Right lobe of liver (tissue), 6 donors: ENCODE data around the gene AZU1. TPM values are rescaled to one million over a fixed set of nuclear protein-coding genes. Genes with fewer than 3 reads are reported as not detected.

ENCODE experiments used
- ATAC-seq, 4 donors: fragments of 200-7000 bp; cut with Tn5 transposase; one replicate each; pipeline ENCODE4 v1.9.1; 2020; ENCODE audit warnings: mild to moderate bottlenecking in 4 of 4, moderate library complexity in 4 of 4
- DNase-seq, 3 donors: peaks; one replicate each; pipeline ENCODE4 v3.0.0-alpha.2; 2020
- H3K27ac ChIP-seq, 3 donors: fragments of 200-600 bp; one replicate each; pipeline ENCODE4 v1.8.0; 2022
- H3K27me3 ChIP-seq, 2 donors: fragments of 200-600 bp; one replicate each; pipeline ENCODE4 v1.8.0; 2022
- H3K36me3 ChIP-seq, 4 donors: fragments of 200-600 bp; sonication (generic) in 1 of 4; one replicate each; pipeline versions ENCODE4 v1.5.1 to v1.8.0; 2017 to 2022; ENCODE audit warnings: control low read depth in 1 of 4
- H3K4me1 ChIP-seq, 4 donors: fragments of 200-600 bp; sonication (generic) in 1 of 4; one replicate each; pipeline versions ENCODE4 v1.5.1 to v1.8.0; 2017 to 2022; ENCODE audit warnings: control low read depth in 1 of 4
- H3K4me3 ChIP-seq, 3 donors: fragments of 200-600 bp; one replicate each; pipeline ENCODE4 v1.8.0; 2022
- H3K9me3 ChIP-seq, 4 donors: fragments of 200-600 bp; sonication (generic) in 1 of 4; one replicate each; pipeline versions ENCODE4 v1.5.1 to v1.8.0; 2017 to 2022; ENCODE audit warnings: control low read depth in 1 of 4
- CTCF ChIP-seq, 4 donors: fragments of 200-600 bp in 3 of 4; fragments of 450-650 bp in 1 of 4; IDR thresholded peaks; one replicate each; pipeline versions ENCODE4 v1.5.1 to v1.8.0; 2016 to 2022; ENCODE audit warnings: antibody characterized with exemption in 4 of 4, mild to moderate bottlenecking in 2 of 4
- POLR2A ChIP-seq: fragments of 450-650 bp; IDR thresholded peaks from one replicate; pipeline ENCODE4 v1.6.1; 2017; ENCODE audit warnings: antibody characterized with exemption, mild to moderate bottlenecking
- WGBS: methylation state at CpG from one replicate; pipeline ENCODE4 v1.1.6; 2018; ENCODE audit warnings: low coverage, low lambda C conversion rate; ENCODE audit not compliant: insufficient coverage; ENCODE audit errors: missing lambda C conversion rate; 5-methylcytosine and 5-hydroxymethylcytosine counted together
- intact Hi-C, 2 donors: fragments of 100-400 bp; cut with DNase I; formaldehyde crosslinking; loops; one replicate each; pipeline versions ENCODE4 v1.11.2 to v1.14.1; 2022
- total RNA-seq, 6 experiments: library from RNA; depleted of rRNA in 2 of 6; stranded (reverse); fragments of >200 nt in 2 of 6; fragmentation: NEBNext Ultra II Directional in 3 of 6; extraction: Animal tissue kit (Norgen Biotek cat#: 25700) in 3 of 6; gene quantifications; one replicate each; pipeline versions ENCODE4 v1.1.0 to v1.2.4, GENCODE V29; 2016 to 2023
- donor health status: DM: no; HTN: yes; CAD: no.
- donor health status: DM: no; HTN: no; CAD: no.
- donor health status: DM: no; HTN: no; CAD: no.
- donor health status: DM: no; HTN: yes; CAD: no.
- donor health status: DM: no; HTN: yes; CAD: no.

AZU1 gene
- total RNA-seq, 6 experiments from 2014 or later = 0.15 to 3.6 (median 1.8) TPM; not detected in 3

GRCh38 chr19:798415-799075 is 29.1 kb upstream of the AZU1 start:
- TF ChIP-seq CTCF (IDR thresholded peaks at IDR 0.05) (no peak), POLR2A (peak; percentile 15)
- Histone ChIP-seq H3K4me3 (peak overlapping the region; percentile 90 to 95 (median 93)), H3K27me3 (no peaks in the 10 kb centered on the region), H3K36me3 (peaks cover 0 to 14% (median 6%) of the 10 kb centered on the region in 4 donors), H3K4me1 (peaks cover 0 to 31% (median 19%) of the 10 kb centered on the region in 4 donors), H3K9me3 (no peaks in the 10 kb centered on the region), H3K27ac (peak overlapping the region; percentile 72 to 84 (median 79))
- DNase-seq (peak; percentile 77 to 89 (median 88)), ATAC-seq (peak; percentile 11 to 39 (median 37))
- intact Hi-C loops = no loop called here
- WGBS = 0% methylated on average over 6 of the region's 44 CpGs

GRCh38 chr19:799076-799881 is 28.4 kb upstream of the AZU1 start:
- WGBS = 0% methylated on average over 13 of the region's 28 CpGs
- no peak for ATAC-seq
- TF ChIP-seq CTCF (IDR thresholded peaks at IDR 0.05) (peak in 1 of 4 donors; percentile 2), POLR2A (no peak)
- Histone ChIP-seq H3K27me3 (no peaks in the 10 kb centered on the region), H3K4me1 (peaks cover 0 to 31% (median 19%) of the 10 kb centered on the region in 4 donors), H3K9me3 (no peaks in the 10 kb centered on the region), H3K4me3 (peak overlapping the region; percentile 90 to 95 (median 93)), H3K36me3 (peaks cover 0 to 22% (median 10%) of the 10 kb centered on the region in 4 donors), H3K27ac (peak overlapping the region; percentile 72 to 84 (median 79))
- intact Hi-C loops = no loop called here
- peak in 1 of 3 donors; percentile 55 for DNase-seq

GRCh38 chr19:800360-801029 is 27.1 kb upstream of the AZU1 start:
- peaks cover 0 to 31% (median 19%) of the 10 kb centered on the region in 4 donors for H3K4me1 ChIP-seq
- DNase-seq (peak in 2 of 3 donors; percentile 71 to 82), ATAC-seq (peak in 3 of 4 donors; percentile 1 to 15 (median 6))
- 5% methylated on average over 4 of the region's 17 CpGs for WGBS
- peaks cover under 1 to 34% (median 21%) of the 10 kb centered on the region in 4 donors for H3K36me3 ChIP-seq
- H3K27ac ChIP-seq = peak overlapping the region in 2 of 3 donors; percentile 72 to 79
- peak overlapping the region; percentile 90 to 95 (median 93) for H3K4me3 ChIP-seq
- intact Hi-C loops = no loop called here
- H3K27me3 ChIP-seq = no peaks in the 10 kb centered on the region
- TF ChIP-seq POLR2A = no peak
- no peaks in the 10 kb centered on the region for H3K9me3 ChIP-seq

- peak in 2 of 3 donors; percentile 56 to 75 for DNase-seq
- WGBS = 33% methylated on average over 7 of the region's 29 CpGs
- Histone ChIP-seq H3K4me1 (peaks cover 0 to 31% (median 19%) of the 10 kb centered on the region in 4 donors), H3K9me3 (no peaks in the 10 kb centered on the region), H3K36me3 (peaks cover 8 to 41% (median 27%) of the 10 kb centered on the region in 4 donors), H3K4me3 (peak overlapping the region; percentile 21 to 95 (median 93)), H3K27me3 (no peaks in the 10 kb centered on the region), H3K27ac (peak overlapping the region in 2 of 3 donors; percentile 72 to 79)
- TF ChIP-seq CTCF (IDR thresholded peaks at IDR 0.05) (no peak), POLR2A (no peak)
- intact Hi-C loops = no loop called here
- ATAC-seq = no peak
Measured at GRCh38 chr19:801030-801860, 26.4 kb upstream of the AZU1 start.
